Erythroblast (primary cell): ENCODE data around the gene R3HDM1.

Experiments used
- GATA1 ChIP-seq: IDR thresholded peaks from 2 replicates; pipeline ENCODE4 v1.6.1; 2011; ENCODE audit warnings: low read depth, mild to moderate bottlenecking, control low read depth, low read length, moderate library complexity
- POLR2A ChIP-seq: IDR thresholded peaks from 2 replicates; pipeline ENCODE4 v1.6.1; 2011; ENCODE audit warnings: mild to moderate bottlenecking, low read length

GRCh38 chr2:135532581-135532980 is 1.3 kb downstream of the R3HDM1 start:
- no peak for TF ChIP-seq POLR2A
- no peak for TF ChIP-seq GATA1
